Mesothelial cell of epicardium (in vitro differentiated cells): ENCODE measurements around the gene ATPAF2. TPM values are rescaled to one million over a fixed set of nuclear protein-coding genes. Genes with fewer than 3 reads are reported as not detected.

Experiments used
- DNase-seq, 2 experiments: peaks; one replicate each; pipeline ENCODE4 v3.0.0; 2021; ENCODE audit warnings: low spot score in 2 of 2; ENCODE audit not compliant: unreplicated experiment in 2 of 2
- H3K27ac Mint-ChIP-seq: 2 replicates; pipeline ENCODE4 v1.8.0; 2021; ENCODE audit warnings: mixed read lengths
- H3K27me3 Mint-ChIP-seq: 2 replicates; pipeline ENCODE4 v1.8.0; 2021; ENCODE audit warnings: low read depth, mixed read lengths
- H3K36me3 Mint-ChIP-seq: 2 replicates; pipeline ENCODE4 v1.8.0; 2021; ENCODE audit warnings: mixed read lengths
- H3K4me1 Mint-ChIP-seq: 2 replicates; pipeline ENCODE4 v1.8.0; 2021; ENCODE audit warnings: mixed read lengths
- H3K4me3 Mint-ChIP-seq: 2 replicates; pipeline ENCODE4 v1.8.0; 2021; ENCODE audit warnings: mild to moderate bottlenecking, moderate library complexity, mixed read lengths
- H3K9me3 Mint-ChIP-seq: 2 replicates; pipeline ENCODE4 v1.8.0; 2021; ENCODE audit warnings: mixed read lengths
- CTCF ChIP-seq: fragments of 200-600 bp; sonication (generic); IDR thresholded peaks from one replicate; pipeline ENCODE4 v1.5.0; 2021; ENCODE audit warnings: antibody characterized with exemption; ENCODE audit not compliant: unreplicated experiment
- total RNA-seq: library from RNA; stranded (reverse); gene quantifications from 3 replicates; pipeline ENCODE4 v1.2.1, GENCODE V29; 2021

ATPAF2 gene
- total RNA-seq, 1 donor from 2014 or later, result 29.9 TPM

GRCh38 chr17:18033442-18034099 lies 5.4 kb downstream of the ATPAF2 start:
- TF ChIP-seq CTCF, result peak; percentile 60
- Mint-ChIP-seq H3K4me3 (no peak overlapping the region), H3K27ac (no peak overlapping the region), H3K9me3 (no peaks in the 10 kb centered on the region), H3K27me3 (no peaks in the 10 kb centered on the region), H3K4me1 (peaks cover 30% of the 10 kb centered on the region), H3K36me3 (peaks cover 3% of the 10 kb centered on the region)
- DNase-seq, result no peak

- Mint-ChIP-seq H3K27ac (peak overlapping the region; percentile 80), H3K9me3 (no peaks in the 10 kb centered on the region), H3K36me3 (peaks cover 3% of the 10 kb centered on the region), H3K27me3 (no peaks in the 10 kb centered on the region), H3K4me3 (no peak overlapping the region), H3K4me1 (peaks cover 27% of the 10 kb centered on the region)
- no peak for TF ChIP-seq CTCF
- DNase-seq, result no peak
Measured at GRCh38 chr17:18031955-18032354, 7.0 kb downstream of the ATPAF2 start.

- H3K27ac Mint-ChIP-seq, result peak overlapping the region; percentile 84
- H3K27me3 Mint-ChIP-seq, result no peaks in the 10 kb centered on the region
- H3K36me3 Mint-ChIP-seq, result peaks cover 6% of the 10 kb centered on the region
- H3K9me3 Mint-ChIP-seq, result no peaks in the 10 kb centered on the region
- H3K4me3 Mint-ChIP-seq, result no peak overlapping the region
- H3K4me1 Mint-ChIP-seq, result peaks cover 27% of the 10 kb centered on the region
- no peak for TF ChIP-seq CTCF
- no peak for DNase-seq
Measured at GRCh38 chr17:18028952-18029540, 9.9 kb downstream of the ATPAF2 start.

GRCh38 chr17:18028114-18028951 lies 10.6 kb downstream of the ATPAF2 start:
- Mint-ChIP-seq H3K27me3 (no peaks in the 10 kb centered on the region), H3K4me3 (no peak overlapping the region), H3K36me3 (peaks cover 8% of the 10 kb centered on the region), H3K4me1 (peaks cover 27% of the 10 kb centered on the region), H3K9me3 (no peaks in the 10 kb centered on the region), H3K27ac (peak overlapping the region; percentile 84)
- TF ChIP-seq CTCF, result no peak
- no peak for DNase-seq

GRCh38 chr17:18027280-18027679 lies 11.7 kb downstream of the ATPAF2 start:
- H3K4me1 Mint-ChIP-seq, result peaks cover 21% of the 10 kb centered on the region
- no peak overlapping the region for H3K27ac Mint-ChIP-seq
- H3K27me3 Mint-ChIP-seq, result no peaks in the 10 kb centered on the region
- no peak for TF ChIP-seq CTCF
- H3K36me3 Mint-ChIP-seq, result peaks cover 8% of the 10 kb centered on the region
- H3K4me3 Mint-ChIP-seq, result no peak overlapping the region
- no peak for DNase-seq
- H3K9me3 Mint-ChIP-seq, result no peaks in the 10 kb centered on the region
